SK-N-SH (cell line): Measurements from ENCODE around the gene HLA-A. TPM values are rescaled to one million over a fixed set of nuclear protein-coding genes. Genes with fewer than 3 reads are reported as not detected.

Experiments used
- CTCF ChIA-PET: fragments of 300-600, 350-600 bp; formaldehyde crosslinking; extraction: SDS; loops from one replicate; lab custom pipeline; 2021; lab: Yijun Ruan, JAX
- POLR2A ChIA-PET: fragments of 350-600 bp; sonication (Branson Sonifier 250); formaldehyde crosslinking; extraction: SDS; loops from one replicate; lab custom pipeline; 2020; ENCODE audit warnings: antibody characterized with exemption, inconsistent platforms; lab: Yijun Ruan, JAX
- DNase-seq: peaks from one replicate; pipeline ENCODE4 v3.0.0; 2012
- H2AFZ ChIP-seq: fragments of 200-600 bp; sonication (generic); 2 replicates; pipeline ENCODE4 v1.8.1; 2016; ENCODE audit warnings: antibody characterized with exemption, mild to moderate bottlenecking, low read depth
- H3F3A ChIP-seq: fragments of 200-600 bp; sonication (generic); replicated peaks from 2 replicates; pipeline ENCODE3; 2016; ENCODE audit warnings: antibody characterized with exemption, mild to moderate bottlenecking; ENCODE audit not compliant: insufficient read depth
- H3K27ac ChIP-seq, 2 experiments: fragments of 200-500 bp in 1 of 2; fragments of 200-600 bp in 1 of 2; sonication (Bioruptor generic) in 1 of 2; sonication (generic), shearing (Covaris generic) in 1 of 2; 2 replicates each; pipeline versions ENCODE4 v1.5.1 to v1.6.1; 2014 to 2016; ENCODE audit warnings: low read depth in 2 of 2, inconsistent platforms in 1 of 2, low read length in 1 of 2, mild to moderate bottlenecking in 1 of 2, mixed read lengths in 1 of 2
- H3K27me3 ChIP-seq: fragments of 200-600 bp; sonication (generic), shearing (Covaris generic); 2 replicates; pipeline ENCODE4 v1.6.1; 2016; ENCODE audit warnings: mixed run types; ENCODE audit not compliant: insufficient read depth
- H3K36me3 ChIP-seq, 2 experiments: fragments of 200-500 bp in 1 of 2; fragments of 200-600 bp in 1 of 2; sonication (Bioruptor generic) in 1 of 2; sonication (generic) in 1 of 2; replicated peaks in 1 of 2; 2 replicates each; pipeline versions ENCODE3 to v1.5.1; 2014 to 2016; ENCODE audit warnings: low read length in 1 of 2, mild to moderate bottlenecking in 1 of 2; ENCODE audit not compliant: insufficient read depth in 2 of 2, control insufficient read depth in 1 of 2
- H3K4me1 ChIP-seq, 2 experiments: fragments of 200-500 bp in 1 of 2; fragments of 200-600 bp in 1 of 2; sonication (Bioruptor generic) in 1 of 2; sonication (generic), shearing (Covaris generic) in 1 of 2; 2 replicates each; pipeline versions ENCODE4 v1.5.1 to v1.6.1; 2014 to 2016; ENCODE audit warnings: low read depth in 1 of 2, low read length in 1 of 2, mixed run types in 1 of 2; ENCODE audit not compliant: insufficient read depth in 2 of 2, control insufficient read depth in 1 of 2
- H3K4me2 ChIP-seq: fragments of 200-600 bp; sonication (generic), shearing (Covaris generic); 2 replicates; pipeline ENCODE4 v1.6.1; 2017; ENCODE audit warnings: mixed run types
- H3K4me3 ChIP-seq, 2 experiments: fragments of 200-500 bp in 1 of 2; fragments of 200-600 bp in 1 of 2; sonication (Bioruptor generic) in 1 of 2; sonication (generic), shearing (Covaris generic) in 1 of 2; 2 replicates each; pipeline versions ENCODE4 v1.5.1 to v1.8.1; 2014 to 2016; ENCODE audit warnings: low read depth in 2 of 2, inconsistent platforms in 1 of 2, low read length in 1 of 2, mild to moderate bottlenecking in 1 of 2, mixed read lengths in 1 of 2, moderate library complexity in 1 of 2
- H3K79me2 ChIP-seq: fragments of 200-600 bp; sonication (generic); 2 replicates; pipeline ENCODE4 v1.8.1; 2017; ENCODE audit warnings: mild to moderate bottlenecking; ENCODE audit not compliant: insufficient read depth
- H3K9ac ChIP-seq: fragments of 200-600 bp; sonication (generic); 2 replicates; pipeline ENCODE4 v1.6.1; 2017; ENCODE audit warnings: mixed run types
- H3K9me2 ChIP-seq: fragments of 200-600 bp; sonication (generic); 2 replicates; pipeline ENCODE4 v1.6.1; 2017; ENCODE audit warnings: mixed run types
- H3K9me3 ChIP-seq: fragments of 200-600 bp; sonication (generic); 2 replicates; pipeline ENCODE4 v1.6.1; 2017; ENCODE audit warnings: mixed run types, mild to moderate bottlenecking, moderate library complexity
- H4K20me1 ChIP-seq: fragments of 200-600 bp; sonication (generic); 2 replicates; pipeline ENCODE4 v1.6.1; 2017; ENCODE audit warnings: mild to moderate bottlenecking, mixed run types; ENCODE audit not compliant: insufficient read depth
- CTCF ChIP-seq: fragments of 200-600 bp; sonication (generic); IDR thresholded peaks from 2 replicates; pipeline ENCODE4 v1.6.1; 2017; ENCODE audit warnings: antibody characterized with exemption, mild to moderate bottlenecking, moderate library complexity
- ELF1 ChIP-seq: IDR thresholded peaks from 2 replicates; pipeline ENCODE4 v1.4.0; 2012
- FOSL2 ChIP-seq: IDR thresholded peaks from 2 replicates; pipeline ENCODE4 v1.4.0; 2012; ENCODE audit warnings: low read depth, mild to moderate bottlenecking, moderate library complexity, borderline replicate concordance
- FOXM1 ChIP-seq: IDR thresholded peaks from 2 replicates; pipeline ENCODE4 v1.4.0; 2012; ENCODE audit warnings: low read depth, mild to moderate bottlenecking
- GATA2 ChIP-seq: sonication (generic); formaldehyde crosslinking; IDR thresholded peaks from 2 replicates; pipeline ENCODE4 v1.5.0; 2020; ENCODE audit warnings: mild to moderate bottlenecking, missing genetic modification reagents
- IRF3 ChIP-seq: fragments of 150-350 bp; IDR thresholded peaks from 2 replicates; pipeline ENCODE4 v1.6.1; 2016; ENCODE audit warnings: mild to moderate bottlenecking, low read depth, low read length
- MAX ChIP-seq: IDR thresholded peaks from 2 replicates; pipeline ENCODE4 v1.4.0; 2012; ENCODE audit warnings: low read depth
- MEF2A ChIP-seq: IDR thresholded peaks from 2 replicates; pipeline ENCODE4 v1.4.0; 2012; ENCODE audit warnings: low read depth, borderline replicate concordance
- NFIC ChIP-seq: IDR thresholded peaks from 2 replicates; pipeline ENCODE4 v1.4.0; 2012; ENCODE audit warnings: borderline replicate concordance
- NRF1 ChIP-seq: IDR thresholded peaks from 2 replicates; pipeline ENCODE4 v1.6.1; 2012; ENCODE audit warnings: low read depth, mild to moderate bottlenecking, low read length
- RAD21 ChIP-seq: IDR thresholded peaks from 2 replicates; pipeline ENCODE4 v1.6.1; 2012; ENCODE audit warnings: mild to moderate bottlenecking, low read length
- SMC3 ChIP-seq: IDR thresholded peaks from 2 replicates; pipeline ENCODE4 v1.6.1; 2012; ENCODE audit warnings: low read depth, low read length, improper control_type of control experiment
- TCF12 ChIP-seq: IDR thresholded peaks from 2 replicates; pipeline ENCODE4 v1.4.0; 2012
- TEAD4 ChIP-seq: IDR thresholded peaks from 2 replicates; pipeline ENCODE4 v1.4.0; 2012; ENCODE audit warnings: mild to moderate bottlenecking, borderline replicate concordance; ENCODE audit not compliant: insufficient read depth
- USF1 ChIP-seq: IDR thresholded peaks from 2 replicates; pipeline ENCODE4 v1.4.0; 2012; ENCODE audit warnings: low read depth, borderline replicate concordance
- USF2 ChIP-seq: fragments of 150-350 bp; IDR thresholded peaks from 2 replicates; pipeline ENCODE4 v1.6.1; 2017; ENCODE audit warnings: antibody characterized with exemption, low read length, low read depth, borderline replicate concordance
- YY1 ChIP-seq: IDR thresholded peaks from 2 replicates; pipeline ENCODE4 v1.4.0; 2012; ENCODE audit warnings: low read depth, mild to moderate bottlenecking
- ZBTB33 ChIP-seq: IDR thresholded peaks from 2 replicates; pipeline ENCODE4 v1.4.0; 2012; ENCODE audit warnings: low read depth, borderline replicate concordance
- WGBS: methylation state at CpG from one replicate; pipeline ENCODE4 v1.1.6; 2017; ENCODE audit warnings: low lambda C conversion rate; 5-methylcytosine and 5-hydroxymethylcytosine counted together
- polyA plus RNA-seq, 3 experiments: library from polyadenylated mRNA; depleted of rRNA; stranded (reverse); fragments of >200 nt; gene quantifications; 2 replicates each; pipeline ENCODE4 v1.2.3, GENCODE V29; 2012

HLA-A gene
- polyA plus RNA-seq, 1 of the 3 experiments (the other 2 are of a cell fraction), result 312 TPM

- no peak for DNase-seq
- Histone ChIP-seq H3K27me3 (no peaks in the 10 kb centered on the region), H3F3A (no peaks in the 10 kb centered on the region), H3K4me2 (no peak overlapping the region), H4K20me1 (no peaks in the 10 kb centered on the region), H2AFZ (no peak overlapping the region), H3K9me2 (no peaks in the 10 kb centered on the region), H3K27ac (no peak overlapping the region), H3K9me3 (no peaks in the 10 kb centered on the region), H3K4me1 (no peaks in the 10 kb centered on the region), H3K4me3 (no peak overlapping the region), H3K36me3 (no peaks in the 10 kb centered on the region), H3K9ac (no peak overlapping the region), H3K79me2 (no peaks in the 10 kb centered on the region)
- TF ChIP-seq NFIC (no peak), FOXM1 (no peak), FOSL2 (no peak), MAX (no peak), GATA2 (CRISPR knock-in tag) (no peak), YY1 (no peak), ZBTB33 (no peak), USF1 (no peak), SMC3 (no peak), TCF12 (no peak), TEAD4 (no peak), MEF2A (no peak), IRF3 (no peak), CTCF (no peak), USF2 (no peak), NRF1 (no peak), ELF1 (no peak), RAD21 (no peak)
- ChIA-PET POLR2A (no interaction called here), CTCF (no interaction called here)
- 77% methylated on average over 2 of the region's 3 CpGs for WGBS
Measured at GRCh38 chr6:29924287-29924686, 18.0 kb upstream of the HLA-A start.
